ENCODE results near the gene HCFC1.

DNA sequence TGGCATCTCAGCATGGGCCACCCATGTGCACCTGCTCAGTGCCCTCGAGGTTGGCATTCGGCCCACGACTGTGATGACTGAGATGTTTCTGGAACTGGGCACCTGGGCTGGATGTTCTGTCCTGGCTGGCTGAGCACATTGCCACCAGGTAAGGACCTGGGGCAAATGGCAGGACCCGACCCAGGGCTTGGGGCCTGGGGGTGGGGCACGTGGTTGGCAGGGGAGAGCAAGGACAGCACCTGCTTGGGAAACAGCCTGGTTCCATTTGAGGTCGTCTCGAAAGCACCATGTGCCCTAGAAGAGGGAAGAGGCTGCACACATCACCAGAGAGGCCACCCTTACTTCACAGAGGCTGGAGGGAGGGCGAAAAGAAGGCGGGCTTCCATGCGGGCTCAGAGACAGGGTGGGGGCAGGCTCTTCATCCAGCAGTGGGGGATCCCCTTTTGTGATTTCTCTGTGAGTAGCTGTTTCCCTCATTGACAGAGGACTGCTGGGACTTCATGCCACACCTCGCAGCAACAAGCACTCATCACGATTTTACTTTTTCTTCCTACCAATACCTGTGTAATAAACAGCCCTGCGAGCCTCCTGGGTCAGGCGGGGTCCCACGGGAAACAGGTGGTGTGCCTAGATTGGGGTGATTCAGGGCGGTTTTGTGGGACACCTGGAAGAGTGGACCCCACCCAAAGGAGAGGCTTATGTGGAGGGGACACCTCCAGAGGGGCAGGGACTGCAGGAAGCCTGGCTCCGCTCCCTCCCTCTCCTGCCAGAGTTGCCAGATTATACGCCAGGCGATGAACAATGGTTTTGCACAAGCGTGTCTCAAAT lies 12.9 kb upstream of the HCFC1 start:
- TF ChIP-seq, protein P1, sequence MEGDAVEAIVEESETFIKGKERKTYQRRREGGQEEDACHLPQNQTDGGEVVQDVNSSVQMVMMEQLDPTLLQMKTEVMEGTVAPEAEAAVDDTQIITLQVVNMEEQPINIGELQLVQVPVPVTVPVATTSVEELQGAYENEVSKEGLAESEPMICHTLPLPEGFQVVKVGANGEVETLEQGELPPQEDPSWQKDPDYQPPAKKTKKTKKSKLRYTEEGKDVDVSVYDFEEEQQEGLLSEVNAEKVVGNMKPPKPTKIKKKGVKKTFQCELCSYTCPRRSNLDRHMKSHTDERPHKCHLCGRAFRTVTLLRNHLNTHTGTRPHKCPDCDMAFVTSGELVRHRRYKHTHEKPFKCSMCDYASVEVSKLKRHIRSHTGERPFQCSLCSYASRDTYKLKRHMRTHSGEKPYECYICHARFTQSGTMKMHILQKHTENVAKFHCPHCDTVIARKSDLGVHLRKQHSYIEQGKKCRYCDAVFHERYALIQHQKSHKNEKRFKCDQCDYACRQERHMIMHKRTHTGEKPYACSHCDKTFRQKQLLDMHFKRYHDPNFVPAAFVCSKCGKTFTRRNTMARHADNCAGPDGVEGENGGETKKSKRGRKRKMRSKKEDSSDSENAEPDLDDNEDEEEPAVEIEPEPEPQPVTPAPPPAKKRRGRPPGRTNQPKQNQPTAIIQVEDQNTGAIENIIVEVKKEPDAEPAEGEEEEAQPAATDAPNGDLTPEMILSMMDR (IDR thresholded peaks at IDR 0.05 in 2 of 3, conservative IDR thresholded peaks at IDR 0.05 in 1 of 3; ENCODE audit: insufficient read depth in 2 of 3, low read depth in 1 of 3, low read length in 3 of 3), result no peak
- no peak for TF ChIP-seq JUNB (CRISPR knock-in tag; conservative IDR thresholded peaks at IDR 0.05)
- TF ChIP-seq, protein P2, sequence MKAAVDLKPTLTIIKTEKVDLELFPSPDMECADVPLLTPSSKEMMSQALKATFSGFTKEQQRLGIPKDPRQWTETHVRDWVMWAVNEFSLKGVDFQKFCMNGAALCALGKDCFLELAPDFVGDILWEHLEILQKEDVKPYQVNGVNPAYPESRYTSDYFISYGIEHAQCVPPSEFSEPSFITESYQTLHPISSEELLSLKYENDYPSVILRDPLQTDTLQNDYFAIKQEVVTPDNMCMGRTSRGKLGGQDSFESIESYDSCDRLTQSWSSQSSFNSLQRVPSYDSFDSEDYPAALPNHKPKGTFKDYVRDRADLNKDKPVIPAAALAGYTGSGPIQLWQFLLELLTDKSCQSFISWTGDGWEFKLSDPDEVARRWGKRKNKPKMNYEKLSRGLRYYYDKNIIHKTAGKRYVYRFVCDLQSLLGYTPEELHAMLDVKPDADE (conservative IDR thresholded peaks at IDR 0.05; ENCODE audit: control insufficient read depth, low read depth, low read length), result no peak
- no peak for TF ChIP-seq ZNF282 (CRISPR knock-in tag; IDR thresholded peaks at IDR 0.05)
